Fibroblast of skin of right quadriceps (primary cell): Measurements from ENCODE around the gene ST8SIA1.
A peak's percentile ranks its signal among the peaks of the same experiment; 100 is the strongest.

Experiments used
- DNase-seq: peaks from one replicate; pipeline ENCODE4 v3.0.0-alpha.2; 2013

Gene ST8SIA1

DNA sequence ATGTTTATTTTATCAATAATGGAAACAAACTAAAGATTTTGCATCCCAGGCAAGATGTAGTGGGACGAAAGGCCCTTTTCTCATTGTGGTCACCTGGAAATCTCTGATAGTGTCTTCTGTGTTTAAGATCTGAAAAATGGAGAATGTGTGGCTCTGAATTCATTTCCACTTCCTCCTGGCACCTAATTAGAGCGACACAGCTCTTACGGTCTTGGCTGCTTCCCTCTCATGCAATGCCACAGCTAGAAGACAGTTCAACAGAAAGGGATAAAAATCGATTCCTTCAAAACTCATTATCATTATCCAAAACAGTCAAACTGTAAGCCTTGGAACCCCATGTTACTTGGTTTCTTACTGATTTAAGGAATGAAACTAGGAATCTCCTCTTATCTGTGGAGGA is 9.3 kb downstream of the ST8SIA1 start:
- DNase-seq: no peak

DNA sequence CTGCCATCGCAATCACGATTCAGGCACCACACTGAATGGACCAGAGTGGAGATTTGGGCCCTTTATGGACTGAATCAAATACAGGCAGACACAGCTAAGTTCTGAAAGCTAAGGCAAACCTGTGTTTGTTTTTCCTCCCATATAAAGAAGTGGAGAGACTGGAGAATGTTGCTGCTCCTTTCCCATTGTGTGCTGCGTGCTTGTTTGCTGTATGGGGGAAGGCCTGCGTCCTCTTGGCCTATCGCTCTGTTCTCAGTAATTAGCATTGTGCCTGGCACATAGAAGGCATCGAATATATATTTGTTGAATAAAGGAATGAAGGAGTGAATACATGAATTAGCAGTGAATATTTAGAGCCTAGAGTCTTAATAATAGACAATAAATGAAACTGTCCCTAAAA is 12.4 kb downstream of the ST8SIA1 start:
- no peak for DNase-seq

DNA sequence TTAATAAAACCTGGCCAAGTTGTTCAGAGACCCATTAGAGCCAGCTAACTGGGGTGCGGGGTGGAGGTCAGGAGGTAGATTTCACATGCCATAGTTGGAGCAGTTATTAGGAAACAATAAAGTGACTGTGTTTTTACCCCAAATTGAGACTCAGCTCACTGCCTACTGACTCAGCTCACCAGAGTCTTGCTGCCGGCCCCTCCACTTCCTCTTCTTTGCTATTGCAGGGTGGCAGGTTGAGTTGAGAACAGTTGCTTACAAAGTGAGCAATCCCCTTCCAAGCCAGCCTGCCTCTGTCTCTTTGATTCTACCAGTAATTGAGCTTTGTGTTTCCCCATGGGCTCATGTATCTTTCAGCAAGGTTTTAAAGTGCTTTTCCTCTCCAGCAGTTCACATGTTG is 12.9 kb downstream of the ST8SIA1 start:
- peak; percentile 45 for DNase-seq

DNA sequence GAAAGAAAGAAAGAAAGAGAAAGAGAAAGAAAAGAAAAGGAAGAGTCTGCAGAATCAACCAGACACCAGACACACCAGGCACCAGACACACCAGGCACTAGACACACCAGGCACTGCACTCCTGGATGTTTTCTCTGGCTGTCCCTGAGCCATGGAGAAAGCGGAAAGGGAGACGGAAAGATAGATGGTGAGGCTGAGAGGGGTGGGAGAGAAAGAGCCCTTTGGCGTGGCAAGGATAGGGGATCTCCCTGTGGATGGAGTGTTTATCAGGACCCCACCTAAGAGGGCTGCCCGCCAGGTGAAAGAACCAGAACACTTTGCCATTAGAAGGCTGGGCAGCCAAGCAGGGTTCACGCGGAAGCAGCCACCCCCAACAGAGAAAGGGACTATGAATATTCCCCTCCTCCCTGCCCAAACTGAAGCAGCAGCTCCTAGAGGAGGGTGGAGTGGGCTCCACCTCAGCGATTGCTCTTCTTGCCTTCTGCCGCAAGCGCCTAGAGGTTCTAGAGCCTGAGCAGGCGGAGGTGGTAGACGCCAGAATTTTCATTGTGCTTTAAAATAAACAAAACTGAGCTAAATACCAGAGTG is 13.4 kb downstream of the ST8SIA1 start:
- DNase-seq: no peak

DNA sequence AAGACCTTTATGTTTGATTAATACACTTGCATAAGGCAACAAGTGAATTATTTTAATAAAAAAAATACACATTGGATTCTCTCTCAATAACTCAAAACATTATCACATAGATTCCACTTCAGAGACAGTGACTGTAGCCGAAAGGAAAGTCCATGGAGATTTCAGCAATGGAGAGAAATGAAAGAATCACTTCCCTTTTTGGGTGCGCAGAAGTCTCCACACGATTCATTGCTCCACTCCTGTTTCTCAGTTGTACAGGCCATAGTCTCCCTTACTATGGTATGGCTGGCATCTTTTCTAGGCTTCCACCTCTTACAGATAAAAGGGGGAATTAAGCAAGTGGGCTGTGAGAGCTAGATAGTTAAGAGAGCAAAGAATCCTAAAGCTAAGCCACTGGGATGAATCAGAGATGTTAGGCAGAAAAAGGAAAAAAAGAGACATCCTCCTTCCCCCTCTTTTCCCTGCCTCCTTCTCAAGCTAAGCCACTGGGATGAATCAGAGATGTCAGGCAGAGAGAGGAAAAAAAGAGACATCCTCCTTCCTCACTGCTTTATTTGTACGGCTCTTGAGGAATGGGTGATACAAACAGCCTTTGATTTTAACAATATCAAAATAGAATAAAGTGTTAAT is 16.3 kb downstream of the ST8SIA1 start:
- peak; percentile 73 for DNase-seq

DNA sequence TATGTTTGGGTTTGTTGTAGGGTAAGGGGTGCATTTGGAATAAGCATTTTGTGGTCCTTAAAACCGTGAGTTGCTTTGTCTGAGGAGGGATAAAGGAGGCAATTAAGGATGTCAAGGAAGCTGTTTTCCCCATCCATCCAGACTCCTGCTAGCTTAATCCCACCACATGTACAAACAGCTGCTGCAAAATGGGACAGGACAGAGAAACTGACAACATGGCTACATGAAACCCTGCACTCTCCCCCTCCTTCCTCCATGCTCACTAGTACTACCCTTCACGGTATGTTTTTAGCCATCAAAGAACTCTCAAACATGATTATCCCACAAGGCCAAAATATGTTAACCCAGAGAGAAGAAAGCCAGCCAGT is 20.6 kb downstream of the ST8SIA1 start:
- no peak for DNase-seq

DNA sequence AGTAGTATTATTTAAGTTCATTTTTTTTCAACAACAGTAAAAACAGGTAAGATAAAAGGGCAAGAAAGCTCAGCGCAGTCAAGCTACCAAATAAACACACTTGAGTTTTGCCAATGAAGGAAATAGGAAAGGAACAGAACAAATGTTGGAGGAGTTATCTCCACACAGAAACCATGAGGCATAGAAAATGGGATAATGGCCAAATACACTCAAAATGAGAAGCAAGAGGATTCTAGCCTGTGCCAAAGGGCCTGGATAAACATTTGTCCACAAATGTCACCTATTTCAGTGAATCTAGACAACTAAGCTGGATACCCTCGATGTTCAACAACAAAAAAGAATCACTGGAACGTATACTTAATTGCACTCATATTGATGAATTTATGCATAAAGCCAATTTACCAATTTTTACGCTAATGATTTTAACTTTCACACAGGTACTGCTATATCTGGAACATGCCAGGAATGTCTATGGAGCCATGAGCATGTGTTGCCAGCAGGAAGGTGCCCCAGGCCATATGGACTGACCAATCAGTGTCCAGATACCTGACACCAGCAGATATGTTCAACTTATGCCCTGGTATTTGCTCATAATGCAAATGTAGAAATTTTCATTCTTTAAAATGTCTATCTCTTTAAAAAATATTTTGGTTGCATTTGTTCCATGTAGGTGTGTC is 21.1 kb downstream of the ST8SIA1 start:
- DNase-seq: no peak

DNA sequence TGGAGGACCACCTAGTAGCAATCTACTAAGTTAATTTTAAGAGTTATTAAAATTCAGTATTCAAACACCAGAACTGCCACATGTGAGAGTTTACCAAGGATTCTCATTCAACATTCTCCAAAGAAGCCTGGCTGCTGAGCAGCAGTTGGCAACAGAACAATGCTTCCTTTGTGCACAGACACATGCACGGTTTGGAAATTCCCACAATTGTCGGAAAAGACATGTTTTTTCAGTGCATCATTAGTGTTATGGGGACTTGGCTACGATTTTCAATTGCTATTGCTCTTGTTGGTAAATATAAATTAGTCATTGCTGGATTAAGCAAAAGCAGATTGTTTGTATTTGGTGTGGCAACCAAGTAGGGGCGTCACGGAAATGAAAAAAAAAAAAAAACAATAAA is 22.2 kb downstream of the ST8SIA1 start:
- DNase-seq: no peak

DNA sequence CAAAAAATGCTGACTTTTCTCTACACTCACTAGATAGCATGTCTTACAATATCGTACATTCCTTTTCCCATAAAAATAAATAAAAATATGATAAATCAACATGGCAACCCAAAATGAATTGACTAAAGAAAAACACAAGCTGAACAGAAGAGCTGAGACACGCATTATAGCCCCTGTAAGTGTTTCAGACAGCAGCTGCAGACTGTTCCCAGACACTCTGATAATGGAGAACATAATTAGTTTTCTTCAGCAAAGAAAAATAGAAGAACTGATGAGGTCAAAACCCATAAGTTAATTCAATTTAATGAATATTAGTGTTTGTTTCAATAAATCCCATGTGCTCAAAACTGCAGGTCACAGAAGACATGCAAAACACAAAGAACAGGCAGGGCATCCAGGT is 23.8 kb downstream of the ST8SIA1 start:
- no peak for DNase-seq

DNA sequence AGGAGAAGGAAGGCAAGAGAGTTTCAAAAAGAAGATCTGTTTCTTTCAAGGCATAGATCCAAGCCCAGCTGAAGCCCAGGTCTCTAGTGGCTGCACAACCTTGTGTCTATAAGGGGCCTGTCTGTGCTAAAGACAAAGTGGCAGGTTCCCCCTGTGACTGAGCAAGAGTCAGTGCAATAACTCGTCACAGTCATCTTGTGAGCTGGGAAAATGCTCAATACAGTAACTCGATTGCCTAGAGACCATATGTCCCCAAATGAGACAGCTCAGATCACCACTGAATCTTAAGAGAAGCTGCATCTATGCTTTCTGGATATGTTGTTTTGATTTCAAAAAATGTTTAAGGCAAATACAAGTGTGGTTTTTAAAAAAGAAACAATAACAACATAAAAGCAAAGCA is 24.2 kb downstream of the ST8SIA1 start:
- no peak for DNase-seq

DNA sequence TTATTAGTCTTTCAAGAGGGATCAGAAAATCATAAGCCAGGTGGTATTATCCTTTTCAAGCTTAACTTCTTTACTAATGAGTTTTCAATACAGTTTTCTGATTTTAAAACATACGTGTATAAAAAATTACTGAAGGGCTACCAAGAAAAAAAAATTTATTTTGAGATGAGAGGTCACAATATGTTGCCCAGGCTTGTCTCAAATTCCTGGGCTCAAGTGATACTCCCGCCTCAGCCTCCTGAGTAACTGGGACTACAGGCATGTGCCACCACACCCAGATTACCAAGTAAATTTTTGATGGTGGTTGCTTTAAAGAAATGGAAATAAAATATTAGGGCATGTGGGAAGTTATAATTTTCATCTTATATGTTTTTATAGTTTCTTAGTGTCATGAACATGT is 26.7 kb downstream of the ST8SIA1 start:
- DNase-seq: no peak

DNA sequence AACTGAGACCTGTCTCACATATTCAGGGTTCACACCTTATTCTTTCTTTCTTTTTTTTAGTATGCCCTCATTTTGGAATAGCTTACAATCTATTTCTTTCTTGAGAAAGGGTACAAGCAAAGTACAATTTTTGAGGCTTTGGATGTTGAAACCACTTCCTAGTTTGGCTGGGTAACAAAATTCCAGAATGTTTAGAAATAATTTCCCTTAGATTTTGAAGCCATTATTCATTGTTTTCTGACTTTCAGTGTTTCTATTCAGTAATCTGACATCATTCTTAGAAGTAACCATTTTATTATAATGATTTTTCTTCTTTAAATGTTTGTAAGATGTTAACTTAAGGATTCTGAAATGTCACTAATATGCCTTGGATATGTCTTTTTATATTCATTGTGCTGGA is 28.2 kb downstream of the ST8SIA1 start:
- DNase-seq: no peak

DNA sequence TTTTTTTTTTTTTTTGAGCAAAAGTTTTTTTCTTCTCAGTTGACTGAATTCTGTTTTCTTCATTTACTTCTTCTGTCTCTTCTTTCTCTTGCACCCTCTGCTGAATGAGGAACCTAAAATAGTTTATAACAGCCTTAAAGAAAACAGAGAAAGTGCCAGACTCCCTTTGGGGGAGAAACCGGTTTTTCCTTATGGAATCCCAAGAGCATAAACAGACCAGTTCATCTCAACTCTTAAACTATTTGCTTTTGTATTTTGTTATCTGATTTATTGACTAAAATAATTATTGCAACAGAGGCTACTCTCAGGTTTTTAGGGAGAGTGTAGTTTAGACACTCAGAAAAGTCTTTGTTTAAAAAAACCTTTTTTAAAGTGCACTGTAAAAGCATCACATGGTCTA is 30.2 kb downstream of the ST8SIA1 start:
- no peak for DNase-seq

DNA sequence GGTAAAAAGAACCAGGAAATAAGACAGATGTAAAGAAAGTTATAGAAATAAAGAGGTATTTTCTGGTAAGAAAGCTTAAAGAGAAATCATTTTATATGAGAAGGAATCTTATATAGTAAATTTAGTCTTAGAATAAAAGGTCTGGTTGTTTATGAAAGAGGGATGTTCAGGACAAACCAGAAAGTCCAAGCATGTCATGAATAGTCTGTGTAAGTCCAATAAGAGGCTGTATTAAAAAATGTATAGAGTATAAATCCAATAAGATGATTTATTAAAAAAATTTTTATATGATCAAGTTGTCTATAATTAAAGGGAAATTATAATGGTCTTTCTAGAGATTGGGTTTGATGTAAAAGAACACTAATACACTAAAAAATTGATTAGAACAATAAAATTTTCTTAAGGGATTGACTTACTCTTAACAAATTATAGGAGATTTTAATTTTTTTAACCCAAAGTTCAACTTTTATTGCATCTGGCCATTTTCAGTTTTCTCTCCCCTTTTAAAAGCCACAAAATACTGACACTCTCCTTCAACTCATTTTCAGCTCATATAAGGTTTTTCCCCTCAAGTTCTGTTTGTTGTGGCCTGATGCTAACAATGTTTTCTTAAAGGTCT is 35.1 kb downstream of the ST8SIA1 start:
- DNase-seq: peak; percentile 28

DNA sequence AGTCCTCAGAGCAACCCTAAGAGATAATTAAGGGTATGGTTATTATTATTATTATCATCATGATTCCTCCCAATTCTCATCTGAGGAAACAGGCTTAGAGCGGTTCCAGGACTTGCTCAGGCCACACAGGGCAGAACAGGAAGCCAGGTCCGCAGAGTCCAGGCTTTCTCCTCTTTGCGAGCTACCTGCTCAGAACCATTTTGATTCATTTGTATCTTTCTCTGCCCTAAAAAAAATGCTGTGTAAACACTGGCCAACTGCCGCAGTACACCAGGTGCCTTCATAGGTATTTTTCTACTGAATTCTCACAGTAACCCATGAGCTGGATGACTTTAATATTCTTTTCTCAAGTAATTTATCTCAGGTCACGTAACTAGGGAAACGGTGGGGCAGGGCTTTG is 45.3 kb downstream of the ST8SIA1 start:
- no peak for DNase-seq

DNA sequence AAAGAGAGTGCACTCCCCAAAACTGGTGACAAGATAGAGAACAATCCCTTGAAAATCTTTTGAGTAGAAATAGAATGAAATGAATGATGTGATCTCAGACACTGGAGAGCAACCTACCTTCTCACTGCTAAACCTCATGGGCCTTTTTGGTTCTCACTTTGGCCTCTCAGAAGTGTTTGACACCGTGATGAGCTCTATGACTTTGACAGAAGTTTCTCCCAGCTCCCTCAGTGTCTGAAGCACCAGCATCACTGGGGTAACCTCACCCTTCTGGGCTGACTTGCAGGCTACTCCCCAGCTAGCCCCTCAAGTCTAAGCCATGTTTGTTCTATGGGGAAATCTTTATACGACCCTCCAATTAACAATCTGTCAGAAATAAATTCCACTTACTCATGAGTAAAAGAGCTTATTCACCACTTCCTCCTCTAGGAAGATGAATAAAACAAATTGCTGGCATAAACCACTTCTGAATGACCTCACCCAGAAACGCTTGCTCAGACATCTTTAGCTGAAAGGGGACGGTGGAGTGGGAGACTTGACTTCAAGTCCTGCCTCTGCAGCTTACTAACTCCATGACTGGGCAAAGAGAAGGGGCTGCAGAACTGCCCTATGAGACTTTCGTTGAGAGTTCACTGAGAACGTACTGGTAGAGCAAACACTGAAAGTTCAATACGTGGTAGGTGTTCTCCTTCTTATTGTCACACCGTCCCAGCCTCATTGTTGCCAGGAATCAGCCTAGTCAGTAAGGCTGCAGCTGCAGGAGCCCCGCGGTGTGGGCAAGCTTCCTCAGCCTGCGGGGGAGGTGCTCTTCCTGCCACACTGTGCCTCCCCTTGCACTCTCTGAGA is 46.5 kb downstream of the ST8SIA1 start:
- peak; percentile 83 for DNase-seq

DNA sequence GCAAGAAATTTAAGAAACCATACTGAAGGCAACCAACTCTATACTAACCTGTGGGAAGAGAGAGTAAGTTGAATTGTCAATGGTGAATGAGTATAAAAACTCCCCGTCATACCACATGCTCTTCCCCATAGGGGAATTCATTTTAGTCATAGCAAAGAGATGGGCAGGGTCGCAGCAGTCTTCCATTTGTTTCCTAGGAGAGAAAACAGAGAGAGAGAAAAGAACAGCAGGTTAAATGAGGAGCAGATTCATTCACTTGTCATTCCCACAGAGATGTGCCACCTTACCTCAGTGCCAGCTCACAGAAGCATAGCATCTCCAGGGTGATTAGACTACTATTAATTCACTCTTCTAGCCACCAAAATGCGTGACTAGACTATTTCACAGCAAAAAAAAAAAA is 47.4 kb downstream of the ST8SIA1 start:
- no peak for DNase-seq

DNA sequence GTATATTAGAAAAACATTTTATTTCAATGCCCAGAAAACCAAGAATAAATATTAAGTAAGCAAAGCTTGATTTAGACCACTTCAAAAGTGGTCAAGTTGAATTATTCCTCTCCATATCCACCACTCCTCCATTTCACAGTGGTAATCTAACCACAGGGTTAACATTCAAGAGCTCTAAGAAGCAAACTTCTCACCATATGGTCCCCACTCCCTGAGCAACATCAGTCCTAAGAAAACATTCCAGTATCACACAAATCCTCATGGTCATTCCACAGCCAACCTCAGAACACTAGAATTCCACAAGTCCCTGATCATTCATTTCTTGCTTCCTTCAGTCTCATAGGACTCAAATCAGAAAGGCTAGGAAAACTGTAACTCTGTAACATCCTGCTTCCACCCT is 47.9 kb downstream of the ST8SIA1 start:
- DNase-seq: peak; percentile 97

DNA sequence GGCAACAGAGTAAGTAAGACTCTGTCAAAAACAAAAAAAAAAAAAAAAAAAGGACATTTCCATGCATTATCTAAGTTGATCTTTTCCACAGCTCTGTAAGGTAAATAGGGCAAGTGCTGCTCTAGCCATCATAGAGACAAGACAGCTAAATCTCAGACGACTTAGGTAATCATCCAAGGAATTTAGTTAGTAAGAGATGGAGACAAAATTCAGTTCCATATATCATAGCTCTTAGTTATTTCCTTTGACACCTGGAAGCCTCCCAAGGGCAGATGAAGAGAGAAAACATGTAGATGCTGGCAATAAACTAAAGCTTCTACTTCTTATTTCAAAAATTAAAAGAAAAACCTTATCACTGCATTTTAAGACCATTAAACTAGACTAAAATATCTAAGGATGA is 48.7 kb downstream of the ST8SIA1 start:
- peak; percentile 76 for DNase-seq

DNA sequence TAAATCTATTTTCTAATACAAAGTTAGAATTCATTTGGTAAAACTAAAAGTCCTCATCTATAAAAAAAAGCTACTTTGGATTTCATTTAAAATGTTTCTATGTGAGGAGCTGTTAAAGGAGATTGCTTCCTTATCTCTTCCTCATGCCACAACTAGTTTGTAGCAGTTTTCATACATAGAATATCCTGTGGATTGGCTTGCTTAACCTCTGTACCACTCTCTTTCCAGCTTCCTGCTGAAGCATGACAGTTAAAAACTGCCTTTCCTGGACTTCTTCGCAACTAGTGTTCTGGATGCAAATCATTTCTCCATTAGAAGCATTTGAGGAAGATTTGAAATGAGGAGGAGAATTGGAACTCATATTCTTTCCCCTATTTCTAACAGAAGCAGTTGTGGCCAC is 49.6 kb downstream of the ST8SIA1 start:
- no peak for DNase-seq

DNA sequence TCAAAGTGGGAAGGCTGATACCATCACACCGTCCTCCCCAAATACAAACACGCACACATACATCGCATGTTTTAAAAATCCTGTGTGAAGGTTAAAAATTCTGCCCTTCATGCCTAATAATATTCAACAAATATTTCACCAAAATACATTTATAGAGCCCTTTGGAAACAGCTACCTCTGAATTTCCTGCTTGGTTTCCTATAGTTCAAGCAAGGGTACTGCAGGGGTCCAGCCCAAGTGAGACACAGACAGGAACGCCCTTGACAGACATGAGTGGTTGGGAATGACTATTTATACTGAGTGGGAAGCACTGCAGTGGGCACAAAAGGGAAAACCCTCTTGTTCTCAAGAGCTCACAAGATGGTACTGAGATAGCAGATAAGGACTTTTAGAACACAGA is 51.0 kb downstream of the ST8SIA1 start:
- DNase-seq: no peak

DNA sequence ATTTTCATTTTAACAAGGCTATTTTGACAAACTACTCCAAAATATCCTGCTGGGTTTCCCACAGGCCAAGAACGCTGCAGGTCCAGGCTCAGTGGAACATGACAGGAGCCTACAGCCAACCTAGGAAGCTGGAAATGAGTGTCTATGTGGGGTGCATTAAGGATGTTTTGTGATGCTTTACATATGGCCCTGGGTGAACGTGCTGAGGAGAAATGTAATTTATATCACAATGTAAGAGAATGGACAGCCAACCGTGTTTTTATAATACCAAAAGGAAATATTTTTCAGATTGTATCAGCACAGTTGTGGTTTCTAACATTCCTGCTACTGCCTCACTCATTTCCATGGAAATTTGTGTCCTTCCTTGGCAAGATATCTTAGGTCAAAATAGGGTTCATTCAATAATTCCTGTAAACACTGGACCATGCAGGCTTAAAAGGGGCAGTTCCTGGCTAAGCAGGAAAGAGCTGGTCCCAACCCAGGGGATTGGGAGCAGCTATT is 51.5 kb downstream of the ST8SIA1 start:
- DNase-seq: peak; percentile 94

DNA sequence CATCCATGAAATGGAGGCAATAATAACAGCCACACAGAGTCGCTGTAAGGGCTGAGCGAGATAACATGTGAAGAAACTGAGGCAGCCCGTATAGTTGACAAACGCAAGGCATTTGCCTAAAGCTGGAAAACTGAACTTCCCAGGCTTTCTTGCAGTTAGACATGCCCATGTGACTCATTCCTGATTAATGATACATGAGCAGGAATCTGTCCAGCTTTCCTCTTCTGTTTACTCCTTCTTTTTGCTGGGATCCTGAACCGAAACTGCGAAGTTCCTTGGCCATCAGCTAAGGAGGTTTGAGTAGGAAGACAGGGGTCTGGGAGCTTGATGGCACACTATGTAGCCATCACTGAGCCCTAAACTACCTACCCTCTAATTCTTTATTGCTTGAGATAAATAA is 52.2 kb downstream of the ST8SIA1 start:
- DNase-seq: peak; percentile 79
